A549 (cell line): ENCODE results near the gene BTBD10. TPM values are rescaled to one million over a fixed set of nuclear protein-coding genes. Genes with fewer than 3 reads are reported as not detected.

ENCODE experiments used
- ATOH8 ChIP-seq: fragments of 250-450 bp; sonication (Bioruptor Pico); IDR thresholded peaks from 2 replicates; pipeline ENCODE4 v1.5.0; 2020; ENCODE audit warnings: low read depth, mild to moderate bottlenecking, moderate library complexity
- BCL3 ChIP-seq: fragments of >200 bp; sonication (Bioruptor Twin); formaldehyde crosslinking; IDR thresholded peaks from 3 replicates; pipeline ENCODE4 v1.6.1; 2016
- BHLHE40 ChIP-seq: IDR thresholded peaks from 2 replicates; pipeline ENCODE4 v1.6.1; 2012; ENCODE audit warnings: low read depth, low read length, inconsistent platforms
- CBX2 ChIP-seq: fragments of 200-600 bp; sonication (generic); IDR thresholded peaks from 2 replicates; pipeline ENCODE4 v1.6.1; 2016; ENCODE audit warnings: low read depth, mild to moderate bottlenecking, borderline replicate concordance
- CBX8 ChIP-seq: fragments of 200-600 bp; sonication (generic); IDR thresholded peaks from 2 replicates; pipeline ENCODE4 v1.6.1; 2016
- CHD2 ChIP-seq: fragments of 150-350 bp; IDR thresholded peaks from 2 replicates; pipeline ENCODE4 v1.6.1; 2014; ENCODE audit warnings: low read length; ENCODE audit not compliant: partially characterized antibody
- CHD4 ChIP-seq: fragments of 200-600 bp; sonication (generic); IDR thresholded peaks from 2 replicates; pipeline ENCODE4 v1.6.1; 2016; ENCODE audit warnings: antibody characterized with exemption, mild to moderate bottlenecking, borderline replicate concordance
- CTCF ChIP-seq: fragments of >200 bp; sonication (Bioruptor Twin); formaldehyde crosslinking; IDR thresholded peaks from 3 replicates; pipeline ENCODE4 v1.5.1; 2016
- EHMT2 ChIP-seq: fragments of 200-600 bp; sonication (generic); IDR thresholded peaks from 2 replicates; pipeline ENCODE4 v1.6.1; 2016; ENCODE audit warnings: antibody characterized with exemption, low read depth, mild to moderate bottlenecking, moderate library complexity
- ESRRA ChIP-seq: fragments of 150-350 bp; IDR thresholded peaks from 2 replicates; pipeline ENCODE4 v1.6.1; 2014; ENCODE audit warnings: mild to moderate bottlenecking, low read length, borderline replicate concordance
- FOSL2 ChIP-seq, 2 experiments: fragments of 450-650 bp in 1 of 2; fragments of >200 bp in 1 of 2; sonication (Bioruptor Twin) in 1 of 2; formaldehyde crosslinking; IDR thresholded peaks; 2 replicates each; pipeline versions ENCODE4 v1.5.0 to v1.6.1; 2016 to 2020; ENCODE audit warnings: mild to moderate bottlenecking in 1 of 2, moderate library complexity in 1 of 2
- FOXS1 ChIP-seq: fragments of 250-450 bp; sonication (Bioruptor Pico); IDR thresholded peaks from 2 replicates; pipeline ENCODE4 v1.5.0; 2020; ENCODE audit warnings: mild to moderate bottlenecking, moderate library complexity
- GATA3 ChIP-seq: IDR thresholded peaks from 2 replicates; pipeline ENCODE4 v1.6.1; 2012; ENCODE audit warnings: borderline replicate concordance
- HDAC2 ChIP-seq: fragments of 200-600 bp; sonication (generic); IDR thresholded peaks from 2 replicates; pipeline ENCODE4 v1.6.1; 2016
- HES2 ChIP-seq: fragments of >200 bp; sonication (Bioruptor Twin); formaldehyde crosslinking; IDR thresholded peaks from 2 replicates; pipeline ENCODE4 v1.6.1; 2016
- HMGXB4 ChIP-seq: fragments of 250-450 bp; sonication (Bioruptor Pico); IDR thresholded peaks from 2 replicates; pipeline ENCODE4 v1.5.0; 2021; ENCODE audit warnings: mild to moderate bottlenecking, moderate library complexity, borderline replicate concordance
- HOXB13 ChIP-seq: fragments of 250-450 bp; sonication (Bioruptor Pico); IDR thresholded peaks from 2 replicates; pipeline ENCODE4 v1.5.0; 2020; ENCODE audit warnings: low read depth, mild to moderate bottlenecking, moderate library complexity
- HOXB5 ChIP-seq: fragments of 250-450 bp; sonication (Bioruptor Pico); IDR thresholded peaks from 2 replicates; pipeline ENCODE4 v1.5.0; 2020; ENCODE audit warnings: mild to moderate bottlenecking, moderate library complexity
- JUN ChIP-seq, 2 experiments: fragments of >200 bp; sonication (Bioruptor Twin); formaldehyde crosslinking; IDR thresholded peaks; 2 replicates in 1 of 2; 3 replicates in 1 of 2; pipeline ENCODE4 v1.6.1; 2016 to 2017
- JUNB ChIP-seq: fragments of >200 bp; sonication (Bioruptor Twin); formaldehyde crosslinking; IDR thresholded peaks from 2 replicates; pipeline ENCODE4 v1.6.1; 2016
- KDM1A ChIP-seq: fragments of 200-600 bp; sonication (generic); IDR thresholded peaks from 2 replicates; pipeline ENCODE4 v1.6.1; 2016; ENCODE audit warnings: low read depth, mild to moderate bottlenecking
- KDM5A ChIP-seq: fragments of 200-600 bp; sonication (generic); IDR thresholded peaks from 2 replicates; pipeline ENCODE4 v1.6.1; 2016; ENCODE audit warnings: antibody characterized with exemption, mild to moderate bottlenecking
- MAFK ChIP-seq: fragments of 450-650 bp; IDR thresholded peaks from 2 replicates; pipeline ENCODE4 v1.6.1; 2014; ENCODE audit not compliant: partially characterized antibody
- MAZ ChIP-seq: fragments of 150-350 bp; IDR thresholded peaks from 2 replicates; pipeline ENCODE4 v1.6.1; 2014; ENCODE audit warnings: antibody characterized with exemption, low read depth, low read length, borderline replicate concordance
- MYC ChIP-seq: IDR thresholded peaks from 2 replicates; pipeline ENCODE4 v1.6.1; 2012; ENCODE audit warnings: mild to moderate bottlenecking, inconsistent platforms, low read length, improper control_type of control experiment, borderline replicate concordance
- NFE2L2 ChIP-seq: fragments of 150-350 bp; conservative IDR thresholded peaks from 2 replicates; pipeline ENCODE4 v1.6.1; 2014; ENCODE audit warnings: low read length
- POLR2A ChIP-seq: IDR thresholded peaks from 2 replicates; pipeline ENCODE4 v1.6.1; 2012; ENCODE audit warnings: mild to moderate bottlenecking, low read length
- POLR2AphosphoS2 ChIP-seq: conservative IDR thresholded peaks from 2 replicates; pipeline ENCODE4 v1.6.1; 2012; ENCODE audit warnings: low read length, improper control_type of control experiment, inconsistent platforms
- RAD21 ChIP-seq, 2 experiments: fragments of >200 bp in 1 of 2; sonication (Bioruptor Twin) in 1 of 2; formaldehyde crosslinking in 1 of 2; IDR thresholded peaks in 1 of 2; conservative IDR thresholded peaks in 1 of 2; 2 replicates in 1 of 2; 3 replicates in 1 of 2; pipeline ENCODE4 v1.6.1; 2012 to 2018; ENCODE audit warnings: inconsistent platforms in 1 of 2
- RARB ChIP-seq: fragments of 250-450 bp; sonication (Bioruptor Pico); IDR thresholded peaks from 2 replicates; pipeline ENCODE4 v1.8.0; 2021; ENCODE audit warnings: mild to moderate bottlenecking, moderate library complexity
- RFX5 ChIP-seq: fragments of 450-650 bp; IDR thresholded peaks from 2 replicates; pipeline ENCODE4 v1.7.1; 2014; ENCODE audit warnings: antibody characterized with exemption, mild to moderate bottlenecking, moderate library complexity
- RNF2 ChIP-seq: fragments of 200-600 bp; sonication (generic); IDR thresholded peaks from 2 replicates; pipeline ENCODE4 v1.6.1; 2016; ENCODE audit warnings: low read depth, mild to moderate bottlenecking, antibody characterized with exemption, moderate library complexity, borderline replicate concordance
- TFCP2L1 ChIP-seq: fragments of 250-450 bp; sonication (Bioruptor Pico); IDR thresholded peaks from 2 replicates; pipeline ENCODE4 v1.5.0; 2021; ENCODE audit warnings: mild to moderate bottlenecking
- USF2 ChIP-seq: fragments of 450-650 bp; IDR thresholded peaks from 2 replicates; pipeline ENCODE4 v1.6.1; 2014; ENCODE audit warnings: antibody characterized with exemption
- ZC3H11A ChIP-seq: fragments of 450-650 bp; IDR thresholded peaks from 2 replicates; pipeline ENCODE4 v1.6.1; 2014; ENCODE audit warnings: antibody characterized with exemption, mild to moderate bottlenecking
- ZFP36 ChIP-seq: fragments of 450-650 bp; IDR thresholded peaks from 2 replicates; pipeline ENCODE4 v1.6.1; 2014; ENCODE audit warnings: borderline replicate concordance; ENCODE audit not compliant: partially characterized antibody
- ZSCAN20 ChIP-seq: fragments of 250-450 bp; sonication (Bioruptor Pico); IDR thresholded peaks from 2 replicates; pipeline ENCODE4 v1.8.0; 2022; ENCODE audit warnings: mild to moderate bottlenecking, moderate library complexity
- polyA plus RNA-seq, 4 experiments: library from polyadenylated mRNA; depleted of rRNA in 3 of 4; stranded (reverse); fragments of >200 nt; fragmentation: RNase III in 1 of 4; extraction: RNeasy Plus Mini Kit Qiagen cat#74134 plus additional on column Dnase treatment in 1 of 4; gene quantifications; 2 replicates in 3 of 4; 3 replicates in 1 of 4; pipeline ENCODE4 v1.2.3, GENCODE V29; 2011 to 2017

Gene BTBD10
- polyA plus RNA-seq, 2 of the 4 experiments (the other 2 are of a cell fraction), result 33.7 to 54.2 TPM

- no peak for TF ChIP-seq CTCF
- no peak for TF ChIP-seq RARB
- no peak for TF ChIP-seq HMGXB4 (CRISPR knock-in tag)
- TF ChIP-seq CHD2, result no peak
- TF ChIP-seq MYC, result no peak
- TF ChIP-seq MAFK, result no peak
- peak; percentile 52 for TF ChIP-seq JUNB
- no peak for TF ChIP-seq ESRRA
- TF ChIP-seq RNF2, result no peak
- no peak for TF ChIP-seq ZC3H11A
- TF ChIP-seq RFX5, result no peak
- no peak; a peak in 1 of 5 replicates for TF ChIP-seq RAD21 (conservative IDR thresholded peaks at IDR 0.05 in 1 of 2, IDR thresholded peaks at IDR 0.05 in 1 of 2)
- TF ChIP-seq FOXS1 (CRISPR knock-in tag), result no peak
- TF ChIP-seq HDAC2, result no peak
- no peak for TF ChIP-seq BHLHE40
- peak; percentile 55 for TF ChIP-seq FOSL2 (IDR thresholded peaks at IDR 0.05)
- peak; percentile 80 for TF ChIP-seq FOSL2 (CRISPR knock-in tag; IDR thresholded peaks at IDR 0.05)
- no peak for TF ChIP-seq EHMT2
- no peak for TF ChIP-seq USF2
- peak; percentile 47; the same call in 1 of the 3 replicates for TF ChIP-seq BCL3
- TF ChIP-seq JUN (IDR thresholded peaks at IDR 0.05), result peak; percentile 35 to 67; a peak in 2 of 5 replicates
- no peak for TF ChIP-seq CBX2
- peak; percentile 66; the same call in 1 of the 2 replicates for TF ChIP-seq TFCP2L1 (CRISPR knock-in tag)
- TF ChIP-seq POLR2AphosphoS2, result no peak
- peak; percentile 21; the same call in 1 of the 2 replicates for TF ChIP-seq NFE2L2
- TF ChIP-seq CHD4, result no peak
- TF ChIP-seq HOXB13 (CRISPR knock-in tag), result no peak
- TF ChIP-seq ZFP36, result no peak
- no peak for TF ChIP-seq HES2
- TF ChIP-seq ATOH8 (CRISPR knock-in tag), result no peak
- TF ChIP-seq CBX8, result no peak
- no peak for TF ChIP-seq KDM1A
- no peak for TF ChIP-seq ZSCAN20 (CRISPR knock-in tag)
- no peak for TF ChIP-seq KDM5A
- no peak for TF ChIP-seq HOXB5
- no peak for TF ChIP-seq MAZ
- TF ChIP-seq POLR2A, result no peak
- TF ChIP-seq GATA3, result peak; percentile 60
These were observed 123.5 kb downstream of the BTBD10 start (continued) for GRCh38 chr11:13339195-13340153.
